ENCODE results near the gene RAD51B.

The RAD51B gene

GRCh38 chr14:68713782-68714181 is 894.2 kb downstream of the RAD51B start:
- Mint-ChIP-seq H3K36me3 (no peaks in the 10 kb centered on the region), H3K27ac (peak overlapping the region; percentile 81), H3K9me3 (no peaks in the 10 kb centered on the region), H3K4me3 (no peak overlapping the region), H3K4me1 (peaks cover 57% of the 10 kb centered on the region)
- no peak for ATAC-seq
- DNase-seq (ENCODE audit: low spot score in 2 of 2) = no peak

- Mint-ChIP-seq H3K9me3 (peaks cover 3% of the 10 kb centered on the region), H3K36me3 (peaks cover 8% of the 10 kb centered on the region), H3K4me1 (peaks cover 70% of the 10 kb centered on the region), H3K27ac (peak overlapping the region; percentile 81), H3K4me3 (no peak overlapping the region)
- DNase-seq (ENCODE audit: low spot score in 2 of 2) (no peak), ATAC-seq (peak; percentile 53)
These were observed 895.7 kb downstream of the RAD51B start for GRCh38 chr14:68714991-68715924.

GRCh38 chr14:68716698-68717097 is 897.1 kb downstream of the RAD51B start:
- ATAC-seq (no peak), DNase-seq (ENCODE audit: low spot score in 2 of 2) (no peak)
- H3K9me3 Mint-ChIP-seq = peaks cover 3% of the 10 kb centered on the region
- H3K36me3 Mint-ChIP-seq = peaks cover 8% of the 10 kb centered on the region
- H3K27ac Mint-ChIP-seq = no peak overlapping the region
- no peak overlapping the region for H3K4me3 Mint-ChIP-seq
- H3K4me1 Mint-ChIP-seq = peaks cover 67% of the 10 kb centered on the region

GRCh38 chr14:68718023-68718990 is 898.7 kb downstream of the RAD51B start:
- H3K9me3 Mint-ChIP-seq = peaks cover 3% of the 10 kb centered on the region
- H3K4me3 Mint-ChIP-seq = no peak overlapping the region

GRCh38 chr14:68719634-68720384 is 900.2 kb downstream of the RAD51B start:
- H3K27ac Mint-ChIP-seq = peak overlapping the region; percentile 9
- H3K9me3 Mint-ChIP-seq = peaks cover 3% of the 10 kb centered on the region
- DNase-seq (ENCODE audit: low spot score in 2 of 2) (no peak), ATAC-seq (peak; percentile 94)
- peaks cover 38% of the 10 kb centered on the region for H3K4me1 Mint-ChIP-seq
- H3K4me3 Mint-ChIP-seq = peak overlapping the region; percentile 6
- H3K36me3 Mint-ChIP-seq = peaks cover 8% of the 10 kb centered on the region

More at GRCh38 chr14:68718023-68718990, 898.7 kb downstream of the RAD51B start:
- no peak for ATAC-seq
- no peak overlapping the region for H3K27ac Mint-ChIP-seq
- H3K4me1 Mint-ChIP-seq = peaks cover 51% of the 10 kb centered on the region
- H3K36me3 Mint-ChIP-seq = peaks cover 8% of the 10 kb centered on the region
- no peak for DNase-seq (ENCODE audit: low spot score in 2 of 2)

- no peak overlapping the region for H3K4me3 Mint-ChIP-seq
- ATAC-seq (no peak), DNase-seq (ENCODE audit: low spot score in 2 of 2) (no peak)
- peaks cover 3% of the 10 kb centered on the region for H3K9me3 Mint-ChIP-seq
- peaks cover 8% of the 10 kb centered on the region for H3K36me3 Mint-ChIP-seq
- H3K4me1 Mint-ChIP-seq = peaks cover 25% of the 10 kb centered on the region
- no peak overlapping the region for H3K27ac Mint-ChIP-seq
These were observed 902.6 kb downstream of the RAD51B start for GRCh38 chr14:68722186-68722585.

GRCh38 chr14:68722968-68723566 is 903.5 kb downstream of the RAD51B start:
- Mint-ChIP-seq H3K27ac (no peak overlapping the region), H3K9me3 (peaks cover 3% of the 10 kb centered on the region)
- no peak for ATAC-seq

GRCh38 chr14:68723808-68724268 is 904.3 kb downstream of the RAD51B start:
- peaks cover 3% of the 10 kb centered on the region for H3K9me3 Mint-ChIP-seq
- H3K27ac Mint-ChIP-seq = no peak overlapping the region
- H3K4me3 Mint-ChIP-seq = no peak overlapping the region
- DNase-seq (ENCODE audit: low spot score in 2 of 2) (no peak), ATAC-seq (no peak)
- H3K36me3 Mint-ChIP-seq = peaks cover 8% of the 10 kb centered on the region
- peaks cover 27% of the 10 kb centered on the region for H3K4me1 Mint-ChIP-seq

More at GRCh38 chr14:68722968-68723566, 903.5 kb downstream of the RAD51B start:
- peaks cover 25% of the 10 kb centered on the region for H3K4me1 Mint-ChIP-seq
- no peak overlapping the region for H3K4me3 Mint-ChIP-seq
- DNase-seq (ENCODE audit: low spot score in 2 of 2) = no peak
- H3K36me3 Mint-ChIP-seq = peaks cover 8% of the 10 kb centered on the region

- H3K4me3 Mint-ChIP-seq = no peak overlapping the region
- peaks cover 22% of the 10 kb centered on the region for H3K4me1 Mint-ChIP-seq
- ATAC-seq = no peak
- H3K9me3 Mint-ChIP-seq = no peaks in the 10 kb centered on the region
- H3K36me3 Mint-ChIP-seq = no peaks in the 10 kb centered on the region
- DNase-seq (ENCODE audit: low spot score in 2 of 2) = no peak
- no peak overlapping the region for H3K27ac Mint-ChIP-seq
These were observed 905.3 kb downstream of the RAD51B start for GRCh38 chr14:68724914-68725313.

GRCh38 chr14:68726093-68726695 is 906.6 kb downstream of the RAD51B start:
- Mint-ChIP-seq H3K27ac (no peak overlapping the region), H3K36me3 (no peaks in the 10 kb centered on the region), H3K4me3 (no peak overlapping the region), H3K4me1 (peaks cover 21% of the 10 kb centered on the region), H3K9me3 (no peaks in the 10 kb centered on the region)
- ATAC-seq = no peak
- no peak for DNase-seq (ENCODE audit: low spot score in 2 of 2)

GRCh38 chr14:68727315-68728047 is 907.9 kb downstream of the RAD51B start:
- H3K9me3 Mint-ChIP-seq = no peaks in the 10 kb centered on the region
- no peak overlapping the region for H3K4me3 Mint-ChIP-seq
- peaks cover 28% of the 10 kb centered on the region for H3K4me1 Mint-ChIP-seq
- no peak for DNase-seq (ENCODE audit: low spot score in 2 of 2)
- H3K27ac Mint-ChIP-seq = no peak overlapping the region
- ATAC-seq = no peak
- H3K36me3 Mint-ChIP-seq = no peaks in the 10 kb centered on the region

- DNase-seq (ENCODE audit: low spot score in 2 of 2) (no peak), ATAC-seq (peak; percentile 63)
- peak overlapping the region; percentile 43 for H3K27ac Mint-ChIP-seq
- peaks cover 38% of the 10 kb centered on the region for H3K4me1 Mint-ChIP-seq
- no peaks in the 10 kb centered on the region for H3K9me3 Mint-ChIP-seq
- no peak overlapping the region for H3K4me3 Mint-ChIP-seq
- H3K36me3 Mint-ChIP-seq = no peaks in the 10 kb centered on the region
These were observed 908.9 kb downstream of the RAD51B start for GRCh38 chr14:68728342-68729106.

- Mint-ChIP-seq H3K36me3 (peaks cover 3% of the 10 kb centered on the region), H3K27ac (peak overlapping the region; percentile 73), H3K9me3 (no peaks in the 10 kb centered on the region), H3K4me3 (no peak overlapping the region), H3K4me1 (peaks cover 48% of the 10 kb centered on the region)
- ATAC-seq (no peak), DNase-seq (ENCODE audit: low spot score in 2 of 2) (no peak)
These were observed 910.0 kb downstream of the RAD51B start for GRCh38 chr14:68729556-68729955.
